Activated CD8-positive, alpha-beta memory T cell treated with anti-CD3 and anti-CD28 coated beads for 1 hour (primary cell): ENCODE measurements around the gene CRIP1.

Source experiments
- DNase-seq, 2 donors: peaks; one replicate each; pipeline ENCODE4 v3.0.0-alpha.2; 2020; ENCODE audit warnings: low read depth in 1 of 2; ENCODE audit errors: extremely low read depth in 1 of 2

Gene CRIP1

GRCh38 chr14:105486163-105486973 lies at the start of gene CRIP1:
CRIP1 (plus strand) TSS chr14:105486886; CDS start chr14:105487260, 374 bp downstream.
- DNase-seq: no peak

GRCh38 chr14:105436891-105437722 lies 49.6 kb upstream of the CRIP1 start:
- no peak for DNase-seq

GRCh38 chr14:105437723-105438500 lies 48.8 kb upstream of the CRIP1 start:
- DNase-seq: no peak

GRCh38 chr14:105439179-105439578 lies 47.5 kb upstream of the CRIP1 start:
- DNase-seq: no peak

GRCh38 chr14:105439710-105440553 lies 46.8 kb upstream of the CRIP1 start:
- DNase-seq: no peak

GRCh38 chr14:105440554-105440900 lies 46.2 kb upstream of the CRIP1 start:
- DNase-seq: no peak

- DNase-seq: no peak
Observed at GRCh38 chr14:105440992-105441391, 45.7 kb upstream of the CRIP1 start.

DNA sequence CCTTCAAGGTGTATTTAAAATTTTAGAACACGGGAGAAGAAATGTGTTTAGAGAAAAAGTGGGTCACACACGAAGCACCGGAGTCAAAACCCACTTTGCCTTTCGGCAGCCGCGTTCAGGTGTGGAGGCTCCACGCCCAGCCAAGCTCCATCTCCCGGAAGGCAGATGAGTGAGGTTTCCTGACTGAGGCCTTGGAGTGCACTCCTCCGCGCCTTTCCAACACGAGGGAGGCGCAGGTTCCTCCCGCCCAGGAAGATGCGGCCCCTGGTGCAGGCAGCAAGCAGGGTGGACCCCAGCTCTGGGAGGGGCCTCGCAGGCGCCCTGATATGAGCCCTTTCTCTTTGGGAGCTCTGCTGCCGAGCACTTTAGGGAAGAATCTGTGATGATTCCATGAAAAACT lies 44.6 kb upstream of the CRIP1 start:
- no peak for DNase-seq

- no peak for DNase-seq
Observed at GRCh38 chr14:105442834-105443233, 43.9 kb upstream of the CRIP1 start.

DNA sequence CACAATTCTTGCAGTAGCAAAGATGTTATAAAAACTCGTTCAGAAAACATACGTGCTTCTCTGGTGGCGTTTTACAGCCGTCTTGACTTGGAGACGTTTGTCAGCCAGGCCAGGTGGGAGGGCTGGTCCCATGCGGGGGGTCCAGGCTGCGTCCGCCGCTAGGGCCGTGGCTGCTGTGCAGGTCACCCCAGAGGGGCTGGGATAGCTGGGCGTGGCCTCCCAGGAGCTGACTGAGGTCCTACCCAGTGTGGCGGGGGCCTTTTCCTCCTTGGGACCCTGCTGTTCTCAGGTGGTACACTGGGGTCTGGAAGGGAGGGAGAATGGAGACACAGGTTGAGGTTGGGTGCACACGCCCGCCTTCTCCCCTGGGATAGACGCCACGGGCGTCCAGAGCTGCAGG lies 41.8 kb upstream of the CRIP1 start:
- no peak for DNase-seq

DNA sequence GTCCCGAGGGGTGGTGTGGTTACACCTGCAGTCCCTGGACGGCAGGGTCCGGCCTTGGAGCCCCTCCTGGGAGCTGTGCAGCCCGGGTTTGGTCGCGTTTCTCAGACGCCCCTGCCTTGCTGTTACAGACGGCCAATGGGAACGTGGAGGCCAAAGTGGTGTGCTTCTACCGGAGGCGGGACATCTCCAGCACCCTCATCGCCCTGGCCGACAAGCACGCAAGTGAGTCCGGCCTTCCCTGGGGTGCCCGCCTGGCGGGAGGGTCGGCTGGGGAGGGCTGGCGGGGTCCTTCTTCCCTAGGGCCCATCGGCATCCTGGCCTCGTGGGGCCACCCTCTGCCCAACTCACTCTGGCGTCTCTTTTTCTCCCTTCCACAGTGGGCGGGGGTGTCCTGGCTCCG lies 41.4 kb upstream of the CRIP1 start:
- no peak for DNase-seq

DNA sequence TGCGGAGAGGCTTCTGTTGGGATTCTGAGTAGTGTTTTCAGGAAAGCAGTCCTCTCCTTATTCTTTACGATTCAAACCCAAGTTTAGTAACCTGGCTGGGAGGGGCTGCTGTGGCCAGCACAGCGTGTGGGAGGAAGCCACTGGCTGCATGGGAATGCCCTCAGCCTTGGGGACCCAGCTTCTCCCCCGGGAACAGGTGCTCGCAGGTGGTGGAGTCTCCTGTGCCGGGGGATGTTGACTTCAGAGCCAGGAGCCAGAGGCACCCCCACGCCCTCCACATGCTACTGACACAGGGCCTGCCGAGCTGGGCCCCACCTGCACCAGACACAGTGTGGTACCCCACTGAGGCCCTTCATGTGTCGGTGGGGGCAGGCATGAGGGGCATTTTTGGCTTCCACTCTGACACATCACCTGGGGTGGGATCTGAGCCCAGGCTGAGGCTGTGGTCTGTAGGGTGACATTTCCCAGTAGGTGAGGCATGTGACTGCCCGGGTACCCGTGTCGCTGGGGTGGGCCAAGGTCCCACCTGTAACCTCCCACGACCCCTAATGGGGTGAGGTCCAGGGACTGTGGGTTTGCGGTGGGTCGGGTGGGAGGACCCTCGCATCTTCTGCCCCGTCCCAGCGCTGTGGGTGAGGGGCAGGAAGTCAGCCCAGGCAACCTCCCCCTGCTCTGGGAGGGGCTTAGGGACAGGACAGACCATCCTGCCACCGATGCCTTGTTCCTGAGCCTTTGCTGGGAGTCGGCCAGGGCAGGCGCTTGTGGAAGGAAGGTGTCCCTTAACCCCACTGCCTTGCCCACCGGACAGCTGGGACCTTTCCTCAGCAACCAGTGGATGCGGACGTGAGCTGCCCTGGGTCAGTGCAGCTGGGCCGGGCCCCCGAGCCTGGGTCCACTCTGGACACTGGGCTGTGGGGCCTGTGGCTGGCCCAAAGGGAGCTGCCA lies 40.5 kb upstream of the CRIP1 start:
- DNase-seq: no peak

DNA sequence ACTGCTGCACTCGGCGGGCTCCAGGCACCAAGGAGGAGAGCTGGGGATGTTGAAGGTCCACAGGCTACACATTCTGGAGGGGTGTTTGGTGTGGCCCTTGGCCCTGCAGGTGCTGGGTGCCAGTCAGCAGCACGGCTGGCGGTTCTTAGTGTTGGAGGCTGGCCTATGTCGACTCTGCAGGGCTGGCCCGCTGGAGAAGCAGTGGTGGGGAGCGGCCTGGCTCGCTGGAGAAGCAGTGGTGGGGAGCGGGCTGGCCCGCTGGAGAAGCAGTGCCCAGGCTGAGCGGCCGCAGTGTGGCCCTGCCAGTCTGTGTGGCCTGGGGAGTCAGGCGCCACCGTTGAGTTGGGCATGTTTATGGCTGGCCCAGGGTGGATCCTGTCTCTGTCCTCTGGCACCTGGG lies 39.7 kb upstream of the CRIP1 start:
- no peak for DNase-seq

- DNase-seq: no peak
Observed at GRCh38 chr14:105447651-105448640, 38.7 kb upstream of the CRIP1 start.

- peak; percentile 37 to 56 for DNase-seq
Observed at GRCh38 chr14:105448706-105449111, 38.0 kb upstream of the CRIP1 start.

DNA sequence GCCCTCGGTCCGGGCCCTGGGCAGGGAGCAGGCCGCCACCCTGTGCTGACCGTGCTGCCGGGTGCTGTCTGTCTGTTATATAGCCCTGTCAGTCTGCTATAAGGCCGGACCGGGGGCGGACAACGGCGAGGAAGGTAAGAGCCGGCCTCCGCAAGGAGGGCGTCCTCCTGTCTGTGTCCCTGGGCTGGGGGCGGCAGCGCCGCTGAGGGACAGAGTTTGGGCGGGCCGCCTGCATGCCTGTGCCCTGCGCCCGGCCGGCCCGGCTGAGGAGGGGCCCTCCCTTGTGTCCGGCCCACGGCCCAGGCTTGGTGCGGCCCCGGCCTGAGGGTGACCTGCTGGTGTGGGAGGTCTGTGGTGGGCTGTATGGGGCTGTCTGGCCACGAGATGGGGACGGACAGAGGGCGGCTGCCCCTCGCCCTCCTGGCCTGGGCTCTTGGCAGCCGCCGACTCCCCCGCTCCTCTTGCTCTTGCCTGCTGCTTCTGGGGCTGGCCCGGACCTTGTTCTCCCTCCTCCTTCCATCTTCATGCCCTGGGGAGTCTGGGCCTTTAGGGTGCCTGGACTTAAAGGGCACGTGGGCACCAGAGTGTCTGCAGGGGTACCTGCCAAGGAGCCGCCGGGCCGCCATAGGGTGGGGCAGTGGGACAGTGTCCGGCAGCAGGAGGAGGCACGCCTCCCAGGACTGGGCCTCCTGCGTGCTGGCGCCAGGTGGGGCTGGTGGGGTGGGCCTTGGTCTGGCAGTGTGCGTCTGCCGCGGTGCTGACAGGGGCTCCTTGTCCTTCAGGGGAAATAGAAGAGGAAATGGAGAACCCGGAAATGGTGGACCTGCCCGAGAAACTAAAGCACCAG lies 37.2 kb upstream of the CRIP1 start:
- DNase-seq: no peak

- DNase-seq: no peak
Observed at GRCh38 chr14:105450123-105450505, 36.6 kb upstream of the CRIP1 start.
